DMS153 (cell line): ENCODE measurements around the gene ABCB8.
A peak's percentile ranks its signal among the peaks of the same experiment; 100 is the strongest.
"Not testable (repeated sequence)": the region's sequence is repeated elsewhere in the genome, so short reads cannot be mapped to it uniquely, and the experiment has no call there.

ENCODE experiments used
- DNase-seq: peaks from one replicate; lab custom pipeline; 2025; lab: John Stamatoyannopoulos, UW

ABCB8 gene

GRCh38 chr7:150998341-150998740 lies 29.9 kb upstream of the ABCB8 start:
- no peak for DNase-seq

GRCh38 chr7:150999001-150999400 lies 29.2 kb upstream of the ABCB8 start:
- DNase-seq = no peak

- no peak for DNase-seq
Measured at GRCh38 chr7:150999497-151000230, 28.6 kb upstream of the ABCB8 start.

GRCh38 chr7:151000897-151001495 lies 27.3 kb upstream of the ABCB8 start:
- DNase-seq = no peak

- no peak for DNase-seq
Measured at GRCh38 chr7:151001546-151001945, 26.7 kb upstream of the ABCB8 start.

GRCh38 chr7:151003572-151003971 lies 24.7 kb upstream of the ABCB8 start:
- DNase-seq = peak; percentile 70

GRCh38 chr7:151005566-151005965 lies 22.7 kb upstream of the ABCB8 start:
- DNase-seq = no peak

GRCh38 chr7:151006590-151007300 lies 21.5 kb upstream of the ABCB8 start:
- no peak for DNase-seq

- DNase-seq = no peak
Measured at GRCh38 chr7:151007469-151007898, 20.8 kb upstream of the ABCB8 start.

- DNase-seq = no peak
Measured at GRCh38 chr7:151008143-151008510, 20.1 kb upstream of the ABCB8 start.

- DNase-seq = no peak
Measured at GRCh38 chr7:151008511-151009323, 19.5 kb upstream of the ABCB8 start.

- no peak for DNase-seq
Measured at GRCh38 chr7:151009327-151010036, 18.8 kb upstream of the ABCB8 start.

- DNase-seq = no peak
Measured at GRCh38 chr7:151010037-151010306, 18.3 kb upstream of the ABCB8 start.

GRCh38 chr7:151010307-151011096 lies 17.7 kb upstream of the ABCB8 start:
- no peak for DNase-seq

- no peak for DNase-seq
Measured at GRCh38 chr7:151011097-151011409, 17.2 kb upstream of the ABCB8 start.

GRCh38 chr7:151011616-151012015 lies 16.6 kb upstream of the ABCB8 start:
- DNase-seq = not testable (repeated sequence)

GRCh38 chr7:151012031-151012692 lies 16.1 kb upstream of the ABCB8 start:
- DNase-seq = no peak

- DNase-seq = peak; percentile 47
Measured at GRCh38 chr7:151012911-151013347, 15.3 kb upstream of the ABCB8 start.

GRCh38 chr7:151013356-151013732 lies 14.9 kb upstream of the ABCB8 start:
- DNase-seq = no peak

- peak; percentile 76 for DNase-seq
Measured at GRCh38 chr7:151013733-151014497, 14.3 kb upstream of the ABCB8 start.
